Right renal pelvis (tissue), 4 donors: ENCODE results near the gene S1PR1. TPM values are rescaled to one million over a fixed set of nuclear protein-coding genes. Genes with fewer than 3 reads are reported as not detected.
A peak's percentile ranks its signal among the peaks of the same experiment; 100 is the strongest.
"Not testable (repeated sequence)": the region's sequence is repeated elsewhere in the genome, so short reads cannot be mapped to it uniquely, and the experiment has no call there.

Experiments
- DNase-seq, 4 donors: peaks; one replicate each; pipeline ENCODE4 v3.0.0-alpha.2; 2013; ENCODE audit warnings: low read depth in 4 of 4, low spot score in 3 of 4, missing footprints in 1 of 4
- polyA plus RNA-seq, 4 donors: library from polyadenylated mRNA; unstranded; fragments of 120-200 nt; gene quantifications; one replicate each; pipeline ENCODE4 v1.2.1, GENCODE V29; 2013; ENCODE audit not compliant: insufficient read length in 4 of 4

The S1PR1 gene
- polyA plus RNA-seq, 4 donors = 22.3 to 25.8 (median 23.8) TPM

GRCh38 chr1:101219924-101220870 is 16.6 kb upstream of the S1PR1 start:
- no peak for DNase-seq

- DNase-seq = no peak
Observed at GRCh38 chr1:101220906-101221305, 15.9 kb upstream of the S1PR1 start.

- DNase-seq = no peak
Observed at GRCh38 chr1:101221945-101222429, 14.8 kb upstream of the S1PR1 start.

- no peak for DNase-seq
Observed at GRCh38 chr1:101227837-101228236, 9.0 kb upstream of the S1PR1 start.

GRCh38 chr1:101228424-101229134 is 8.2 kb upstream of the S1PR1 start:
- no peak for DNase-seq

DNA sequence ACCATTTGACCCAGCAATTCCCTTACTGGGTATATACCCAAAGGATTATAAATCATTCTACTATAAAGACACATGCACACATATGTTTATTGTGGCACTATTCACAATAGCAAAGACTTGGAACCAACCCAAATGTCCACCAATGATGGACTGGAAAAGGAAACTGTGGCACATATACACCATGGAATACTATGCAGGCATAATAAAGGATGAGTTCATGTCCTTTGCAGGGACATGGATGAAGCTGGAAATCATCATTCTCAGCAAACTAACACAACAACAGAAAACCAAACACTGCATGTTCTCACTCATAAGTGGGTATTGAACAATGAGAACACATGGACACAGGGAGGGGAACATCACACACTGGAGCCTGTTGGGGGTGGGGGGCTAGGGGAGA is 4.6 kb upstream of the S1PR1 start:
- not testable (repeated sequence) for DNase-seq

- DNase-seq = no peak
Observed at GRCh38 chr1:101233495-101233894, 3.3 kb upstream of the S1PR1 start.

DNA sequence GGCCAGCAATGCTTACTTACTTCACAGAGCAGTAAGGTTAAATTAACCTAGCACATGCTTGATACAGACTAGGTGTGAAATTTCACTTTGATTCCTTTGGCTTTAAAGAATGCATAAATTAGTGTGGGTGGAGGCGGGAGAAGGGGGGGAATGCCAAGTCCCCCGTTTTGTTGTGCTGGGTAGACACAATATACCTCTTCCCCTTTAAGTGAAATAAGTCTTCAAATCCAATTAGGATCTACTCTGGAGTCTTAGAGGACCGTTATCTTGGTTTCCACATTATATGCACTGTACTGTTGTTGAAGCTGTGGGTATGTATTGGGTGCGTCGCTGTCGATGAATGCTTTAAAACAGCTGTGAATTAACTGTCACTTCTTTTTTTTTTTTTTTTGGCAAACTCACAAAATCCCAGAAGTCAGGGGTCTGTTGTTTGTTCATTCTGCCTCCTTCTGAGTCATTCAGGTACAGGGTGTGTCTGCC is 1.6 kb upstream of the S1PR1 start:
- no peak for DNase-seq

- DNase-seq = peak in 3 of 4 donors; percentile 41 to 60 (median 49)
Observed at GRCh38 chr1:101235696-101236515, 913 bp upstream of the S1PR1 start.

DNA sequence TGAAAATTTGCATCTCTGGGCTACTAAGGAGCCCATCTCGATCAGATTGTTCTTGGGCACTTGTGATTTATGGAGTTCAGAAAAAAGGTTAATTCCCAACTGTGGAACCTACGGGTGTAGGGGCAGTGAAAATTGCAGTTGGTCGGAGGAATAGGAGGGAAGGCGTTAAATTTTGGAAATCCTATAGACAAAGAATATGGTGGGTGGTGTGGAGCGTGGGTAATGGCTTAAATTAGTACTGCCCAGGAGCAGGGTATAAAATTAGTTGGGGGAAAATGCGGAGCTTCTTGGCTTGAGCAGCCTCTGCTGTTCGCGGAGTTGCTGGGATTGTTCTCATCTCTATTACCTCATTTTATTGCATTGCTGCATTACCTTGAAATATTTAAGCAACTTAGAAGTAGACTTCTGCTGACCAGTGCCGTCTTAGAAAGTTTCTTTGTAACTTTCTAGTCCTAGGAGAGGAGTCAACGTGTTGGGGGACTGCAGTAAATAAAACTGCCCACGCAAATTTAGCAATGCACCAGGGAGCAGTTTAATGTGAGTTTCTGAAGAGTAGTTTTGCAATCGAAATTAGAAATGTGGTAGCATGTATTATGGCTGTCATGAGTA is 514 bp downstream of the S1PR1 start:
- DNase-seq = peak in 1 of 4 donors; percentile 31

- DNase-seq = no peak
Observed at GRCh38 chr1:101238031-101238628, 1.3 kb downstream of the S1PR1 start.

- peak in 3 of 4 donors; percentile 65 to 70 (median 66) for DNase-seq
Observed at GRCh38 chr1:101238681-101239094, 1.9 kb downstream of the S1PR1 start.

GRCh38 chr1:101239095-101240040 is 2.5 kb downstream of the S1PR1 start:
- DNase-seq = no peak

GRCh38 chr1:101240041-101240430 is 3.2 kb downstream of the S1PR1 start:
- no peak for DNase-seq

GRCh38 chr1:101241485-101242225 is 4.8 kb downstream of the S1PR1 start:
- no peak for DNase-seq

DNA sequence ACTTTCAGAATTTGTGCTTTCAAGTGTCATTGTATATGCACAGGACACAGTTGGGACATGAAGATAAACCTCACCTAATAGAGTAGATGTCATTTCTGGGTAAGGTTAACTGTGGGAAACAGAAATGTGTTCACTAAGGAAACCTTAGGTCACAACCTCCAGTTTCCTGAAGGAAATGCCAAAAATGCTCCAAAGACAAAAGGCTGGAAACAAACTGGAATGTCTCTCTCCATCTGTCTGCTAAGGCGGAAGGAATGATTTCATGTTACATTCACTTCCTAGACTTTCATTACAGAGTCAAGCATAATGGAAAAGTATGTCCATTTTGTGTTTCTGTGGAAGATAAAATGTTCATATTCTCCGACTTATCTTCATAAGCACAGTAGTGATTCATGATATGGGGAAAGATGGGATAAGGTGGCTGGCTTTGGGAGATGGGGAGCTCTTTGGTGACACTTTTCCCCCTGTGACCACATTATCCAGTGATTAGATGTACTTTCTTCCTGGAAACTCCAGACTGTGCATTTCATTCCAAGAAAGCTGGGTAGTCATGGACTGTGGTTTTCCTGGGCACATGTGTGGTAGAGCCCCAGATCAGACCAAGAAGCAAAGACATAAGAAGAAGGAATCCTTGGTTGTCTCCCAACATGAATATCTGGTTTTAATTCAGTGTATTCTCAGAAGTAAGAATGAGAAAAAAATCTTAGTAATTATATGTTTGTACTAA is 5.7 kb downstream of the S1PR1 start:
- DNase-seq = no peak

DNA sequence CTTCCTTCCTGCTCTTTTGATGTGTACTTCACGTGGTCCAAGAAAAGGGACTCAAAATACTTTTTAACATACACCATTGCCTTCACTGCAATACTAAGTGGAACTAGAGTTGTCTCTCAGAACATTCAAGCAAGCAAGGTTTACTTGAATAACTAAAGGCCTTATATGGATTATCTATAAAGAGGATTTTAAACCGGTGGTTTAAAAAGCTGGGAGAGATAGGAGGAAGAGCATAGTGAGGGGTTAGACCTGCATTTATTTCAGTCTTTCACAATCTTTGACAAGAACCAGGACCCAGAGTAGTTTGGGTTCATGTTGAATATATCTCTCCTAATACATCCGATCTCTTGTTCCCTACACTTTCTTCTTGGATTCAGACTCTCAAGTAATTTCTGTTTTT is 6.9 kb downstream of the S1PR1 start:
- DNase-seq = no peak
